Retinal pigment epithelial cell (primary cell): ENCODE measurements around the gene KRT74.
"Not testable (repeated sequence)": the region's sequence is repeated elsewhere in the genome, so short reads cannot be mapped to it uniquely, and the experiment has no call there.

Experiments used
- DNase-seq: peaks from one replicate; pipeline ENCODE4 v3.0.0-alpha.2; 2010; ENCODE audit warnings: low read depth
- H3K4me3 ChIP-seq: 2 replicates; pipeline ENCODE4 v1.5.1; 2011; ENCODE audit warnings: mild to moderate bottlenecking, low read length, control low read depth, moderate library complexity
- TF ChIP-seq, protein P1 (sequence below): conservative IDR thresholded peaks from 2 replicates; pipeline ENCODE4 v1.5.1; 2011; ENCODE audit warnings: low read depth, low read length, control low read depth, inconsistent platforms

KRT74 gene

DNA sequence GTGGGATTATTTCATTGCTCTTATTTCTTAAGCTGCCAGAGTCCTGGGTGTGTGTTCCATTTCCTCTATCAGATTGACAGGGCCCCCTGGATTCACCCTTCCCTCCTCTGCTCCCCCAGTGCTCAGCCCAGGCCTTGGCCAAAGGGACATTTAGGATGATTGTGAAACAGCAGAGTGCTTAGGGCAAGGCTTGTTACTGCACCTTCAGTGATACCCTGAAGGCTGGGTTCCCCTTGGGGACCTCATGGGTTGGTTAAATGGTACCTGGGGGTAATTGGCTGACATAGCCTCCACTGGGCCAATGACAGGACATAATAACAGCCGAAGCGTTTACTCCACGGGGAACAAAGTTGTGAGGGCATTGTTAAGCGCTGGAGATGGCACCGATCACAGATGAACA lies 28.9 kb upstream of the KRT74 start:
- H3K4me3 ChIP-seq = no peak overlapping the region
- TF ChIP-seq, protein P1, sequence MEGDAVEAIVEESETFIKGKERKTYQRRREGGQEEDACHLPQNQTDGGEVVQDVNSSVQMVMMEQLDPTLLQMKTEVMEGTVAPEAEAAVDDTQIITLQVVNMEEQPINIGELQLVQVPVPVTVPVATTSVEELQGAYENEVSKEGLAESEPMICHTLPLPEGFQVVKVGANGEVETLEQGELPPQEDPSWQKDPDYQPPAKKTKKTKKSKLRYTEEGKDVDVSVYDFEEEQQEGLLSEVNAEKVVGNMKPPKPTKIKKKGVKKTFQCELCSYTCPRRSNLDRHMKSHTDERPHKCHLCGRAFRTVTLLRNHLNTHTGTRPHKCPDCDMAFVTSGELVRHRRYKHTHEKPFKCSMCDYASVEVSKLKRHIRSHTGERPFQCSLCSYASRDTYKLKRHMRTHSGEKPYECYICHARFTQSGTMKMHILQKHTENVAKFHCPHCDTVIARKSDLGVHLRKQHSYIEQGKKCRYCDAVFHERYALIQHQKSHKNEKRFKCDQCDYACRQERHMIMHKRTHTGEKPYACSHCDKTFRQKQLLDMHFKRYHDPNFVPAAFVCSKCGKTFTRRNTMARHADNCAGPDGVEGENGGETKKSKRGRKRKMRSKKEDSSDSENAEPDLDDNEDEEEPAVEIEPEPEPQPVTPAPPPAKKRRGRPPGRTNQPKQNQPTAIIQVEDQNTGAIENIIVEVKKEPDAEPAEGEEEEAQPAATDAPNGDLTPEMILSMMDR = no peak
- no peak for DNase-seq

- TF ChIP-seq, protein P1 = no peak
- DNase-seq = no peak
- H3K4me3 ChIP-seq = no peak overlapping the region
Measured at GRCh38 chr12:52601671-52602070, 28.0 kb upstream of the KRT74 start.

DNA sequence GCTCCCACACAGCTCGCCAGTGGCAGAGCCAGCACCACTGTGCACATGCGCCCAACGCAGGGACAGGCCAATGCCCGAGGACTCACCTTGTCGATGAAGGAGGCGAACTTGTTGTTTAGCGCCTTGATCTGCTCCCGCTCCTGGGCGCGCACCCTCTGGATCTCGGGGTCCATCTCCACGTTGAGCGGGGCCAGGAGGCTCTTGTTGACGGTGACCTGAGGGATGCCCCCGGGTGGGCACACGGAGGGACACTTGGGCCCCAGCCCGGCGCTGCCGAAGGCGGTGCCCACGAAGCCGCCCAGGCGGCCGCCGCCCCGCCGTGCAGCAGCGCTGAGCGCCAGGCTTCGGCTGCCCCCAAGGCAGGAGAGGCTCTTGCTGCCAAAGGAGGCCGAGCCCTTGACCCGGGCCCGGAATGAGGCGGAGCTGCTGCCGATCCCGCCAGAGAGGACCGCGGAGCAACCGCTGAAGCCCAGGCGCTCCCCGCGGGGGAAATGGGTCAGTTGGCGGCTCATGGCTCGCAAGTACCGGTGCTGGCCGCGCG lies 27.4 kb upstream of the KRT74 start, which contains the start of gene KRT72:
KRT72 (minus strand) TSS at position 523 of the 541 bp plus-strand sequence; CDS start at position 512, 11 bp downstream.
- DNase-seq = no peak

GRCh38 chr12:52600475-52600874 lies 26.8 kb upstream of the KRT74 start:
- TF ChIP-seq, protein P1 = no peak
- H3K4me3 ChIP-seq = no peak overlapping the region
- no peak for DNase-seq

More for the DNA sequence above, 27.4 kb upstream of the KRT74 start, which contains the start of gene KRT72:
- H3K4me3 ChIP-seq = no peak within 1 kb of the TSS
- TF ChIP-seq, protein P1 = no peak

GRCh38 chr12:52600071-52600470 lies 26.4 kb upstream of the KRT74 start:
- DNase-seq = no peak
- TF ChIP-seq, protein P1 = no peak
- H3K4me3 ChIP-seq = no peak overlapping the region

DNA sequence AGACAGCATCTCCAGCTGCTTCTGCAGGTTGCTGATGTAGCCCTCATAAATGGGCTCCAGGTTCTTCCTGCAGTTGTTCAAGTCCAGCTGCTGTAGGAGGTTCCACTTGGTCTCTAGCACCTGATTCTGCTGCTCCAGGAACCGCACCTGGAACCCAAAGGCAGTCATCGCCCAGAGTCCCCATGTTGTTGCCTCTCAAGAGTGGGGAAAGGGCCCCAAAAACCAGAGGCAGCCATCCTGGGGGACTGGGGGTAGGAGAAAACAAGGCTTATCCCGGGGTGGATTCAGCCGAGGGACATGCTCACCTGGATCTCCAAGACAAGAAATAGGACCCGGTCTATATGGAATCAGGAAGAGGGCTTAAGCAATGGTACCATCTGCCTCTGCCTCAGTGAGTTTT lies 25.3 kb upstream of the KRT74 start:
- TF ChIP-seq, protein P1 = no peak
- DNase-seq = no peak

GRCh38 chr12:52594237-52594636 lies 20.6 kb upstream of the KRT74 start:
- not testable (repeated sequence) for H3K4me3 ChIP-seq, DNase-seq

More for the DNA sequence above, 25.3 kb upstream of the KRT74 start:
- no peak overlapping the region for H3K4me3 ChIP-seq
